ENCODE data around the gene HMGXB3.

Gene HMGXB3

GRCh38 chr5:150052956-150053712 is 52.6 kb downstream of the HMGXB3 start:
- DNase-seq (ENCODE audit: low read depth in 2 of 2): no peak

GRCh38 chr5:150053713-150054392 is 53.3 kb downstream of the HMGXB3 start:
- DNase-seq (ENCODE audit: low read depth in 2 of 2): no peak

GRCh38 chr5:150054569-150054968 is 54.0 kb downstream of the HMGXB3 start:
- no peak for DNase-seq (ENCODE audit: low read depth in 2 of 2)

- DNase-seq (ENCODE audit: low read depth in 2 of 2): no peak
Observed at GRCh38 chr5:150055326-150056074, 55.0 kb downstream of the HMGXB3 start.

GRCh38 chr5:150056075-150056443 is 55.5 kb downstream of the HMGXB3 start:
- DNase-seq (ENCODE audit: low read depth in 2 of 2): no peak

GRCh38 chr5:150057052-150057451 is 56.5 kb downstream of the HMGXB3 start:
- no peak for DNase-seq (ENCODE audit: low read depth in 2 of 2)

- DNase-seq (ENCODE audit: low read depth in 2 of 2): no peak
Observed at GRCh38 chr5:150057511-150057910, 57.0 kb downstream of the HMGXB3 start.

- DNase-seq (ENCODE audit: low read depth in 2 of 2): no peak
Observed at GRCh38 chr5:150057996-150058395, 57.5 kb downstream of the HMGXB3 start.

- no peak for DNase-seq (ENCODE audit: low read depth in 2 of 2)
Observed at GRCh38 chr5:150058480-150059126, 58.1 kb downstream of the HMGXB3 start.

GRCh38 chr5:150059623-150060022 is 59.1 kb downstream of the HMGXB3 start:
- DNase-seq (ENCODE audit: low read depth in 2 of 2): no peak

- no peak for DNase-seq (ENCODE audit: low read depth in 2 of 2)
Observed at GRCh38 chr5:150060471-150060870, 59.9 kb downstream of the HMGXB3 start.

GRCh38 chr5:150061538-150061995 is 61.0 kb downstream of the HMGXB3 start:
- DNase-seq (ENCODE audit: low read depth in 2 of 2): no peak

- DNase-seq (ENCODE audit: low read depth in 2 of 2): no peak
Observed at GRCh38 chr5:150062216-150062922, 61.8 kb downstream of the HMGXB3 start.

GRCh38 chr5:150063638-150064037 is 63.1 kb downstream of the HMGXB3 start:
- no peak for DNase-seq (ENCODE audit: low read depth in 2 of 2)

GRCh38 chr5:150064681-150065220 is 64.2 kb downstream of the HMGXB3 start:
- DNase-seq (ENCODE audit: low read depth in 2 of 2): no peak

GRCh38 chr5:150065346-150065745 is 64.8 kb downstream of the HMGXB3 start:
- no peak for DNase-seq (ENCODE audit: low read depth in 2 of 2)

GRCh38 chr5:150065886-150066285 is 65.3 kb downstream of the HMGXB3 start:
- DNase-seq (ENCODE audit: low read depth in 2 of 2): no peak

- no peak for DNase-seq (ENCODE audit: low read depth in 2 of 2)
Observed at GRCh38 chr5:150066436-150066835, 65.9 kb downstream of the HMGXB3 start.

- no peak for DNase-seq (ENCODE audit: low read depth in 2 of 2)
Observed at GRCh38 chr5:150066901-150067396, 66.4 kb downstream of the HMGXB3 start.

- DNase-seq (ENCODE audit: low read depth in 2 of 2): no peak
Observed at GRCh38 chr5:150067405-150067960, 66.9 kb downstream of the HMGXB3 start.

- no peak for DNase-seq (ENCODE audit: low read depth in 2 of 2)
Observed at GRCh38 chr5:150068071-150068470, 67.5 kb downstream of the HMGXB3 start.

Data from stimulated activated CD4-positive, alpha-beta T cell treated with anti-CD3 and anti-CD28 coated beads, Interleukin-4, amount 100 ng/mL, for 48 hours (primary cell).